ENCODE results near the gene NDUFA5. TPM values are rescaled to one million over a fixed set of nuclear protein-coding genes. Genes with fewer than 3 reads are reported as not detected.

The NDUFA5 gene
- total RNA-seq = 210 TPM
- long read RNA-seq, full-length matches to known transcripts = 508 of 528 reads
- long read RNA-seq, partial matches to known transcripts = 10 of 528 reads
- long read RNA-seq, other reads (novel, unspliced or antisense) = 10 of 528 reads

GRCh38 chr7:123557398-123558288 is at the start of gene NDUFA5:
Gene NDUFA5 (minus strand): TSS chr7:123557818. CDS start chr7:123557795, 23 bp downstream.
- DNase-seq (ENCODE audit: low spot score) = peak; percentile 97
- intact Hi-C loops (cut with DNase I) = no loop called here

GRCh38 chr7:123604739-123605138 is 47.1 kb upstream of the NDUFA5 start:
- no peak for DNase-seq (ENCODE audit: low spot score)
- intact Hi-C loops (cut with DNase I) = no loop called here

GRCh38 chr7:123602648-123603047 is 45.0 kb upstream of the NDUFA5 start:
- intact Hi-C loops (cut with DNase I) = loop anchor here (2.0 kb wide), 1 partner anchor 52 kb away; the partner anchor contains the start of gene LMOD2
- no peak for DNase-seq (ENCODE audit: low spot score)

GRCh38 chr7:123601530-123601929 is 43.9 kb upstream of the NDUFA5 start, which contains the start of gene ASB15:
Gene ASB15 (plus strand): TSS chr7:123601821. CDS start chr7:123614503, 12,682 bp downstream.
- DNase-seq (ENCODE audit: low spot score) = no peak
- intact Hi-C loops (cut with DNase I) = no loop called here

- DNase-seq (ENCODE audit: low spot score) = no peak
- intact Hi-C loops (cut with DNase I) = no loop called here
These were observed 43.3 kb upstream of the NDUFA5 start for GRCh38 chr7:123600876-123601275.

GRCh38 chr7:123599766-123600165 is 42.1 kb upstream of the NDUFA5 start:
- intact Hi-C loops (cut with DNase I) = no loop called here
- DNase-seq (ENCODE audit: low spot score) = no peak

- no peak for DNase-seq (ENCODE audit: low spot score)
- intact Hi-C loops (cut with DNase I) = no loop called here
These were observed 41.0 kb upstream of the NDUFA5 start for GRCh38 chr7:123598657-123599056.

- no peak for DNase-seq (ENCODE audit: low spot score)
- intact Hi-C loops (cut with DNase I) = no loop called here
These were observed 37.2 kb upstream of the NDUFA5 start for GRCh38 chr7:123594813-123595241.

- intact Hi-C loops (cut with DNase I) = no loop called here
- DNase-seq (ENCODE audit: low spot score) = no peak
These were observed 30.8 kb upstream of the NDUFA5 start for GRCh38 chr7:123588376-123588775.

GRCh38 chr7:123583821-123584220 is 26.2 kb upstream of the NDUFA5 start:
- no peak for DNase-seq (ENCODE audit: low spot score)
- intact Hi-C loops (cut with DNase I) = loop anchor here (5.0 kb wide), 3 partner anchors 53 to 283 kb away; no protein-coding TSS in a partner anchor

GRCh38 chr7:123581162-123581459 is 23.5 kb upstream of the NDUFA5 start:
- intact Hi-C loops (cut with DNase I) = loop anchor here (2.0 to 5.0 kb wide), 4 partner anchors 56 to 286 kb away; no protein-coding TSS in a partner anchor
- DNase-seq (ENCODE audit: low spot score) = no peak

GRCh38 chr7:123580406-123581161 is 23.0 kb upstream of the NDUFA5 start:
- DNase-seq (ENCODE audit: low spot score) = no peak
- intact Hi-C loops (cut with DNase I) = loop anchor here (2.0 to 5.0 kb wide), 4 partner anchors 57 to 287 kb away; no protein-coding TSS in a partner anchor

- intact Hi-C loops (cut with DNase I) = no loop called here
- no peak for DNase-seq (ENCODE audit: low spot score)
These were observed 21.8 kb upstream of the NDUFA5 start for GRCh38 chr7:123579416-123579815.

GRCh38 chr7:123573896-123574467 is 16.4 kb upstream of the NDUFA5 start:
- DNase-seq (ENCODE audit: low spot score) = no peak
- intact Hi-C loops (cut with DNase I) = no loop called here

GRCh38 chr7:123573341-123573740 is 15.7 kb upstream of the NDUFA5 start:
- no peak for DNase-seq (ENCODE audit: low spot score)
- intact Hi-C loops (cut with DNase I) = no loop called here

GRCh38 chr7:123571684-123572083 is 14.1 kb upstream of the NDUFA5 start:
- no peak for DNase-seq (ENCODE audit: low spot score)
- intact Hi-C loops (cut with DNase I) = no loop called here

- no peak for DNase-seq (ENCODE audit: low spot score)
- intact Hi-C loops (cut with DNase I) = no loop called here
These were observed 13.6 kb upstream of the NDUFA5 start for GRCh38 chr7:123571187-123571586.

GRCh38 chr7:123570390-123571182 is 13.0 kb upstream of the NDUFA5 start:
- no peak for DNase-seq (ENCODE audit: low spot score)
- intact Hi-C loops (cut with DNase I) = no loop called here

GRCh38 chr7:123569352-123570010 is 11.9 kb upstream of the NDUFA5 start:
- intact Hi-C loops (cut with DNase I) = no loop called here
- no peak for DNase-seq (ENCODE audit: low spot score)
